Left ventricle myocardium inferior (tissue), 1 donor: ENCODE data around the gene GPBP1. TPM values are rescaled to one million over a fixed set of nuclear protein-coding genes. Genes with fewer than 3 reads are reported as not detected.
"Not testable (repeated sequence)": the region's sequence is repeated elsewhere in the genome, so short reads cannot be mapped to it uniquely, and the experiment has no call there.

ENCODE experiments used
- DNase-seq: peaks from one replicate; pipeline ENCODE4 v3.0.0-alpha.2; 2020
- H3K27ac ChIP-seq: fragments of 200-600 bp; replicated peaks from 2 replicates; pipeline ENCODE4 v1.8.0; 2021
- H3K27me3 ChIP-seq: fragments of 200-600 bp; 2 replicates; pipeline ENCODE4 v1.8.0; 2021; ENCODE audit warnings: low read depth
- H3K36me3 ChIP-seq: fragments of 200-600 bp; 2 replicates; pipeline ENCODE4 v1.8.0; 2021
- H3K4me1 ChIP-seq: fragments of 200-600 bp; 2 replicates; pipeline ENCODE4 v1.8.0; 2021
- H3K4me3 ChIP-seq: fragments of 200-600 bp; 2 replicates; pipeline ENCODE4 v1.8.0; 2021; ENCODE audit warnings: mild to moderate bottlenecking, moderate library complexity
- H3K9me3 ChIP-seq: fragments of 200-600 bp; replicated peaks from 2 replicates; pipeline ENCODE4 v1.8.0; 2021
- CTCF ChIP-seq: fragments of 200-600 bp; IDR thresholded peaks from 2 replicates; pipeline ENCODE4 v1.8.0; 2021; ENCODE audit warnings: antibody characterized with exemption, mild to moderate bottlenecking, borderline replicate concordance
- intact Hi-C: fragments of 100-400 bp; cut with micrococcal nuclease; formaldehyde crosslinking; loops from one replicate; pipeline ENCODE4 v1.11.0; 2022
- total RNA-seq: library from RNA; stranded (reverse); fragmentation: NEBNext Ultra II Directional; extraction: Animal tissue kit (Norgen Biotek cat#: 25700); gene quantifications from one replicate; pipeline ENCODE4 v1.2.1, GENCODE V29; 2021
- donor health status: DM: no; HTN: yes; CAD: no; lungs with severe emphysema.

Gene GPBP1
- total RNA-seq, 1 donor from 2014 or later: 47.4 TPM

- no peaks in the 10 kb centered on the region for H3K4me1 ChIP-seq
- no peak for TF ChIP-seq CTCF
- H3K4me3 ChIP-seq: no peak overlapping the region
- H3K36me3 ChIP-seq: peaks cover 14% of the 10 kb centered on the region
- no peak overlapping the region for H3K27ac ChIP-seq
- no peak for DNase-seq
- H3K27me3 ChIP-seq: no peaks in the 10 kb centered on the region
- H3K9me3 ChIP-seq: no peaks in the 10 kb centered on the region
- intact Hi-C loops: no loop called here
These were observed 93.9 kb downstream of the GPBP1 start for GRCh38 chr5:57267805-57268204.

GRCh38 chr5:57276353-57276752 is 102.5 kb downstream of the GPBP1 start:
- Histone ChIP-seq H3K4me3 (no peak overlapping the region), H3K9me3 (no peaks in the 10 kb centered on the region), H3K36me3 (no peaks in the 10 kb centered on the region), H3K27ac (no peak overlapping the region), H3K4me1 (no peaks in the 10 kb centered on the region), H3K27me3 (no peaks in the 10 kb centered on the region)
- TF ChIP-seq CTCF: no peak
- intact Hi-C loops: no loop called here
- DNase-seq: no peak

GRCh38 chr5:57277085-57277484 is 103.2 kb downstream of the GPBP1 start:
- no peak overlapping the region for H3K27ac ChIP-seq
- H3K4me1 ChIP-seq: no peaks in the 10 kb centered on the region
- no peaks in the 10 kb centered on the region for H3K27me3 ChIP-seq
- intact Hi-C loops: no loop called here
- peak; percentile 40 for TF ChIP-seq CTCF
- no peaks in the 10 kb centered on the region for H3K9me3 ChIP-seq
- no peak for DNase-seq
- no peak overlapping the region for H3K4me3 ChIP-seq
- no peaks in the 10 kb centered on the region for H3K36me3 ChIP-seq

- no peak overlapping the region for H3K27ac ChIP-seq
- no peak overlapping the region for H3K4me3 ChIP-seq
- peaks cover 14% of the 10 kb centered on the region for H3K9me3 ChIP-seq
- no peak for TF ChIP-seq CTCF
- H3K36me3 ChIP-seq: no peaks in the 10 kb centered on the region
- H3K27me3 ChIP-seq: no peaks in the 10 kb centered on the region
- intact Hi-C loops: no loop called here
- no peaks in the 10 kb centered on the region for H3K4me1 ChIP-seq
- DNase-seq: no peak
These were observed 107.0 kb downstream of the GPBP1 start for GRCh38 chr5:57280853-57281252.

- intact Hi-C loops, H3K27ac ChIP-seq, H3K27me3 ChIP-seq, H3K4me3 ChIP-seq, DNase-seq, H3K36me3 ChIP-seq, H3K4me1 ChIP-seq: not testable (repeated sequence)
- peaks cover 30% of the 10 kb centered on the region for H3K9me3 ChIP-seq
These were observed 111.2 kb downstream of the GPBP1 start for GRCh38 chr5:57285084-57285483.

- intact Hi-C loops: loop anchor here (10.0 kb wide), 2 partner anchors 203 to 483 kb away; no protein-coding TSS in a partner anchor
- Histone ChIP-seq H3K4me1 (peaks cover 4% of the 10 kb centered on the region), H3K4me3 (no peak overlapping the region), H3K9me3 (peaks cover 15% of the 10 kb centered on the region), H3K27me3 (no peaks in the 10 kb centered on the region), H3K27ac (no peak overlapping the region), H3K36me3 (no peaks in the 10 kb centered on the region)
- DNase-seq: no peak
- no peak for TF ChIP-seq CTCF
These were observed 118.0 kb downstream of the GPBP1 start for GRCh38 chr5:57291894-57292293.
